GM10248 (cell line): ENCODE measurements around the gene PRDM11.

Experiments used
- CTCF ChIA-PET: fragments of 300-600 bp; sonication (Branson Sonifier 250); formaldehyde crosslinking; extraction: SDS; loops from one replicate; lab custom pipeline; 2021; ENCODE audit warnings: antibody characterized with exemption; lab: Yijun Ruan, JAX
- POLR2A ChIA-PET: fragments of 350-650 bp; sonication (Branson Sonifier 250); formaldehyde crosslinking; extraction: SDS; loops from one replicate; lab custom pipeline; 2020; ENCODE audit warnings: antibody characterized with exemption; lab: Yijun Ruan, JAX
- DNase-seq: peaks from one replicate; pipeline ENCODE4 v3.0.0; 2012; ENCODE audit errors: extremely low spot score
- TF ChIP-seq, protein P1 (sequence below): IDR thresholded peaks from 2 replicates; pipeline ENCODE4 v1.5.1; 2012; ENCODE audit warnings: mild to moderate bottlenecking, low read depth; ENCODE audit errors: extremely low read depth, missing control alignments, control extremely low read depth

The PRDM11 gene

DNA sequence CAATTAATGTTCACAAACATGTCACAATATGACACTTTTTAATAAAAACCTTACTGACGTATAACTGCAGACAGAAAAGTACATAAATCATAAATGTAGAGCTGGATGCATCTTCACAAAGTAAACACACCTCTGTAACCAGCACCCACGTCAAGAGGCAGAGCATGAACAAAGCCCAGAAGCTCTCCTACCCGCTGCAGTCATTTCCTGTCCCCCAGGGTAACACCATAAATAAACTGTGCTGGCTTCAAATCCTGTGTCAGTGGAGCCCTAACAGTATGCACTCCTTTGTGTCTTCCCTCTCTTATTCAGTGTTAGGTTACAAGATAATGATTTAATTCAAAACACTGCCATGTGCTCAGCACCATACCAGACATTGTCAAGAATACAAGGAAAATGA is 134.0 kb downstream of the PRDM11 start:
- TF ChIP-seq, protein P1, sequence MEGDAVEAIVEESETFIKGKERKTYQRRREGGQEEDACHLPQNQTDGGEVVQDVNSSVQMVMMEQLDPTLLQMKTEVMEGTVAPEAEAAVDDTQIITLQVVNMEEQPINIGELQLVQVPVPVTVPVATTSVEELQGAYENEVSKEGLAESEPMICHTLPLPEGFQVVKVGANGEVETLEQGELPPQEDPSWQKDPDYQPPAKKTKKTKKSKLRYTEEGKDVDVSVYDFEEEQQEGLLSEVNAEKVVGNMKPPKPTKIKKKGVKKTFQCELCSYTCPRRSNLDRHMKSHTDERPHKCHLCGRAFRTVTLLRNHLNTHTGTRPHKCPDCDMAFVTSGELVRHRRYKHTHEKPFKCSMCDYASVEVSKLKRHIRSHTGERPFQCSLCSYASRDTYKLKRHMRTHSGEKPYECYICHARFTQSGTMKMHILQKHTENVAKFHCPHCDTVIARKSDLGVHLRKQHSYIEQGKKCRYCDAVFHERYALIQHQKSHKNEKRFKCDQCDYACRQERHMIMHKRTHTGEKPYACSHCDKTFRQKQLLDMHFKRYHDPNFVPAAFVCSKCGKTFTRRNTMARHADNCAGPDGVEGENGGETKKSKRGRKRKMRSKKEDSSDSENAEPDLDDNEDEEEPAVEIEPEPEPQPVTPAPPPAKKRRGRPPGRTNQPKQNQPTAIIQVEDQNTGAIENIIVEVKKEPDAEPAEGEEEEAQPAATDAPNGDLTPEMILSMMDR: no peak
- CTCF ChIA-PET: no interaction called here
- POLR2A ChIA-PET: no interaction called here
- no peak for DNase-seq

DNA sequence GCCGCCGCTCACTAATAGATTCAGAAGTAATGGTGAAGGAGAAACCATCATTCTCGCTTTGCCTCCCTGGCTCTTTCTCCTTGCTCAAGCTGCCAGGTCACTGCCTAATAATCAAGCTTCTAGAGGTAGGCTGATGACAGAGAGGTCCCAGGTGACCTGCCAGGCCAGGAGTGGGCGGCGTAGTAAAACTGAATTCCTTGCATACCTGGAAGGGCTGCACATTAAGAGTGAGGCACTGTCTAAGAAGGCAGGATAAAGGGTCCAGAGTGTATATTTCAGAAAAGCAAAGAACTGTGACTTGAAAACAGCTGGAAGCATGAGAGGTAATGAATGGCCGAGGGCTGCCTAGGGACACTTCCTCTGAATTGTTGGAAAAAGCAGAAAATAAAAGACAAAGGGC is 135.6 kb downstream of the PRDM11 start:
- CTCF ChIA-PET: interaction anchor here (0.9 kb wide), 1 partner anchor 346 kb away, joined by 3 read pairs; no protein-coding TSS in a partner anchor
- no peak for DNase-seq
- TF ChIP-seq, protein P1: no peak
- POLR2A ChIA-PET: no interaction called here
